GM10266 (cell line): ENCODE data around the gene PCSK1N.

ENCODE experiments used
- DNase-seq: peaks from one replicate; pipeline ENCODE4 v3.0.0; 2012; ENCODE audit errors: extremely low spot score
- CTCF ChIP-seq: IDR thresholded peaks from 2 replicates; pipeline ENCODE4 v1.5.1; 2012; ENCODE audit warnings: mild to moderate bottlenecking, low read depth; ENCODE audit not compliant: control insufficient read depth, insufficient read depth; ENCODE audit errors: missing control alignments

The PCSK1N gene

DNA sequence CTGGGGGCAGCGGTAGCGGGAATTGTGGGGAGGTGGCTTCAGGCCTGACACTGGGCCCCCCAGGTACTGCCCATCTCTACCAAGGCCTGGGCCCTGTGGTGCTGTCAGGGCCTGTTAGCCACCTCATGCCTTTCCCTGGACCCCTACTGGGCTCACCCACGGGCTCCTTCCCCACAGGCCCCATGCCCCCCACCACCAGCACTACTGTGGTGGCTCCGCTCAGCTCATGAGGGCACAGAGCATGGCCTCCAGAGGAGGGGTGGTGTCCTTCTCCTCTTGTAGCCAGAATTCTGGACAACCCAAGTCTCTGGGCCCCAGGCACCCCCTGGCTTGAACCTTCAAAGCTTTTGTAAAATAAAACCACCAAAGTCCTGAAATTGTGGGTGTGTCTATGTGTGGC, 41.5 kb downstream of the PCSK1N start:
- no peak for TF ChIP-seq CTCF
- DNase-seq: no peak

DNA sequence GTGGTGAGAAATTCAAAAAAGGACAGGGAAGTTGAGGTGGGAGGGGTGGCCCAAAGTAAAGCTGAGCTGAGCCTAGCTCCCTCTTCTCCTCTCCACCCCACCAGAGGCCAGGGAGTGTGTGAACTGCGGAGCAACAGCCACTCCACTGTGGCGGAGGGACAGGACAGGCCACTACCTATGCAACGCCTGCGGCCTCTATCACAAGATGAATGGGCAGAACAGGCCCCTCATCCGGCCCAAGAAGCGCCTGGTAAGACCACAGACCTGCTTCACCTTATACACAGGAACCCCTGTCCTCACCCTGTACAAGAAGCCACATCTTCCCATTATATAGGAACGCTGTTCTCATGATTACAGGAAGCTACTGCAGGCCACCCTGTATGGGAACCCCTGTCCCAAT, 43.2 kb downstream of the PCSK1N start:
- no peak for DNase-seq
- no peak for TF ChIP-seq CTCF

DNA sequence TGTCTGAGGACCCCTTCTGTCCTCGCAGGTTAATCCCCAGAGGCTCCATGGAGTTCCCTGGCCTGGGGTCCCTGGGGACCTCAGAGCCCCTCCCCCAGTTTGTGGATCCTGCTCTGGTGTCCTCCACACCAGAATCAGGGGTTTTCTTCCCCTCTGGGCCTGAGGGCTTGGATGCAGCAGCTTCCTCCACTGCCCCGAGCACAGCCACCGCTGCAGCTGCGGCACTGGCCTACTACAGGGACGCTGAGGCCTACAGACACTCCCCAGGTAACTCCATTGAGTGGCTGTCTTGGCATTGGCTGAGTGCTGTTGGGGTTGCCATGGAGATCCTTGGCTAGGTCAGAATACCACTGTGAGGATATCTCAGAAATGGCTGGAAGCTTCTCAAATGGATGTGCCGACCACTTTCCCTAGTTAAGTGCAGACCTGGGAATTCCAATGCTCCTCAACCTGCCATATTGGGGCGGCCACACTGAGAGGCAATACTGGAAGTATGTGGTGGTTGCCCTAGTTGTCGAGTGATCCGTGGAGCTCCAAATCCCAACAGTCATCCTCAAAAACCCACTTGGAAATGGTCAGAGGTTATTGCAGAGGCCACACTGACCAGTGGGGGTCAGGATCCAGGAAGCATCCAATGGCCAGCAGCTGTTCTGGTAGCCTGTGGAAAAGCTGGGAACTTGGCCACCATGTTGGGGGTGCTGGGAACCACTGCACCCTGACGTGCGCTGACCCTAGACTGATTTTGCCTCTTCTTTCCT, 44.2 kb downstream of the PCSK1N start:
- DNase-seq: no peak
- TF ChIP-seq CTCF: no peak

GRCh38 chrX:48790477-48790876, 44.9 kb downstream of the PCSK1N start:
- no peak for TF ChIP-seq CTCF
- DNase-seq: no peak

GRCh38 chrX:48789366-48790220, 45.8 kb downstream of the PCSK1N start:
- no peak for TF ChIP-seq CTCF
- no peak for DNase-seq

GRCh38 chrX:48787505-48788443, 47.6 kb downstream of the PCSK1N start:
- DNase-seq: no peak
- TF ChIP-seq CTCF: no peak
